Mesenchymal stem cell (in vitro differentiated cells and primary cell): ENCODE measurements around the gene IL22.

Experiments used
- DNase-seq: peaks from one replicate; pipeline ENCODE4 v3.0.0-alpha.2; 2013
- H2AFZ ChIP-seq: one replicate; pipeline ENCODE4 v1.6.1; 2013; ENCODE audit warnings: low read depth, mild to moderate bottlenecking, control low read depth, inconsistent platforms, low read length, moderate library complexity
- H2AK5ac ChIP-seq: 2 replicates; pipeline ENCODE4 v1.6.1; 2013; ENCODE audit warnings: low read length, moderate library complexity, mild to moderate bottlenecking, inconsistent platforms; ENCODE audit not compliant: severe bottlenecking
- H2BK120ac ChIP-seq: one replicate; pipeline ENCODE4 v1.6.1; 2013; ENCODE audit warnings: low read depth, mild to moderate bottlenecking, inconsistent platforms, low read length, moderate library complexity
- H2BK12ac ChIP-seq, 2 experiments: one replicate each; pipeline ENCODE4 v1.6.1; 2013; ENCODE audit warnings: inconsistent platforms in 2 of 2, low read length in 2 of 2, mild to moderate bottlenecking in 2 of 2, moderate library complexity in 2 of 2, control low read depth in 1 of 2
- H2BK15ac ChIP-seq: one replicate; pipeline ENCODE4 v1.6.1; 2013; ENCODE audit warnings: mild to moderate bottlenecking, low read depth, inconsistent platforms; ENCODE audit not compliant: poor library complexity, severe bottlenecking
- H2BK5ac ChIP-seq: 2 replicates; pipeline ENCODE4 v1.6.1; 2013; ENCODE audit warnings: low read depth, mild to moderate bottlenecking, low read length, control low read depth, inconsistent platforms; ENCODE audit not compliant: poor library complexity, severe bottlenecking
- H3K14ac ChIP-seq, 2 experiments: one replicate each; pipeline ENCODE4 v1.6.1; 2013; ENCODE audit warnings: inconsistent platforms in 2 of 2, low read length in 2 of 2, control low read depth in 1 of 2, mild to moderate bottlenecking in 1 of 2, moderate library complexity in 1 of 2
- H3K18ac ChIP-seq, 2 experiments: one replicate each; pipeline ENCODE4 v1.6.1; 2013; ENCODE audit warnings: inconsistent platforms in 2 of 2, low read length in 2 of 2, control low read depth in 1 of 2, low read depth in 1 of 2, mild to moderate bottlenecking in 1 of 2
- H3K23ac ChIP-seq, 2 experiments: one replicate each; pipeline ENCODE4 v1.6.1; 2013; ENCODE audit warnings: inconsistent platforms in 2 of 2, low read length in 2 of 2, mild to moderate bottlenecking in 2 of 2, moderate library complexity in 2 of 2, control low read depth in 1 of 2
- H3K27ac ChIP-seq: 2 replicates; pipeline ENCODE4 v1.5.1; 2013; ENCODE audit warnings: mild to moderate bottlenecking, moderate library complexity, low read length, control low read depth, inconsistent platforms; ENCODE audit not compliant: poor library complexity, severe bottlenecking
- H3K27me3 ChIP-seq, 2 experiments: 2 replicates each; pipeline versions ENCODE4 v1.6.1 to v1.7.0; 2013; ENCODE audit warnings: low read length in 2 of 2, mild to moderate bottlenecking in 2 of 2, moderate library complexity in 2 of 2, control low read depth in 1 of 2, inconsistent platforms in 1 of 2; ENCODE audit not compliant: control insufficient read depth in 1 of 2, insufficient read depth in 1 of 2
- H3K36me3 ChIP-seq, 2 experiments: 2 replicates each; pipeline versions ENCODE4 v1.6.1 to v1.7.0; 2013; ENCODE audit warnings: low read length in 2 of 2, control low read depth in 1 of 2, inconsistent platforms in 1 of 2, low read depth in 1 of 2, mild to moderate bottlenecking in 1 of 2; ENCODE audit not compliant: insufficient read depth in 2 of 2, control insufficient read depth in 1 of 2
- H3K4ac ChIP-seq, 2 experiments: one replicate each; pipeline ENCODE4 v1.6.1; 2013; ENCODE audit warnings: inconsistent platforms in 2 of 2, low read length in 2 of 2, mild to moderate bottlenecking in 2 of 2, moderate library complexity in 2 of 2, control low read depth in 1 of 2, low read depth in 1 of 2
- H3K4me1 ChIP-seq: 2 replicates; pipeline ENCODE4 v1.6.1; 2013; ENCODE audit warnings: low read depth, low read length, control low read depth; ENCODE audit not compliant: control insufficient read depth, insufficient read depth
- H3K4me2 ChIP-seq: 2 replicates; pipeline ENCODE4 v1.6.1; 2013; ENCODE audit warnings: low read length, mild to moderate bottlenecking, inconsistent platforms; ENCODE audit not compliant: poor library complexity, severe bottlenecking
- H3K4me3 ChIP-seq, 2 experiments: 2 replicates each; pipeline versions ENCODE4 v1.5.1 to v1.7.0; 2013; ENCODE audit warnings: low read length in 2 of 2, mild to moderate bottlenecking in 2 of 2, control low read depth in 1 of 2, low read depth in 1 of 2; ENCODE audit not compliant: insufficient read depth in 1 of 2
- H3K79me1 ChIP-seq: replicated peaks from 2 replicates; pipeline ENCODE4 v1.6.1; 2013; ENCODE audit warnings: mild to moderate bottlenecking, control low read depth, low read length, inconsistent platforms; ENCODE audit not compliant: poor library complexity, severe bottlenecking
- H3K9ac ChIP-seq: 2 replicates; pipeline ENCODE4 v1.7.0; 2013; ENCODE audit warnings: mild to moderate bottlenecking, low read length, moderate library complexity
- H3K9me3 ChIP-seq: 2 replicates; pipeline ENCODE4 v1.7.0; 2013; ENCODE audit warnings: mild to moderate bottlenecking, low read length; ENCODE audit not compliant: control insufficient read depth
- H4K8ac ChIP-seq: one replicate; pipeline ENCODE4 v1.6.1; 2013; ENCODE audit warnings: inconsistent platforms, mild to moderate bottlenecking, low read length, moderate library complexity
- H4K91ac ChIP-seq: one replicate; pipeline ENCODE4 v1.6.1; 2013; ENCODE audit warnings: mild to moderate bottlenecking, low read length, inconsistent platforms
- WGBS: methylation state at CpG from one replicate; pipeline ENCODE4 v1.1.7; 2013; ENCODE audit warnings: mixed read lengths; 5-methylcytosine and 5-hydroxymethylcytosine counted together

IL22 gene

GRCh38 chr12:68233498-68233897, 19.9 kb downstream of the IL22 start:
- Histone ChIP-seq H3K79me1 (no peaks in the 10 kb centered on the region), H3K9ac (no peak overlapping the region), H4K91ac (no peak overlapping the region), H3K4ac (no peak overlapping the region), H2BK5ac (no peak overlapping the region), H3K4me1 (peaks cover 2% of the 10 kb centered on the region), H2BK12ac (no peak overlapping the region), H2BK120ac (no peak overlapping the region), H2AFZ (no peak overlapping the region), H3K4me3 (no peak overlapping the region), H3K4me2 (no peak overlapping the region), H3K14ac (no peak overlapping the region), H3K36me3 (no peaks in the 10 kb centered on the region), H3K18ac (no peak overlapping the region), H3K9me3 (no peaks in the 10 kb centered on the region), H3K27me3 (no peaks in the 10 kb centered on the region), H2BK15ac (no peak overlapping the region), H4K8ac (no peak overlapping the region), H3K23ac (no peak overlapping the region), H2AK5ac (no peak overlapping the region), H3K27ac (no peak overlapping the region)
- DNase-seq: no peak
- 80% methylated on average over 3 of the region's 5 CpGs for WGBS

- Histone ChIP-seq H4K91ac (no peak overlapping the region), H2BK12ac (no peak overlapping the region), H3K4ac (no peak overlapping the region), H3K9ac (no peak overlapping the region), H3K27me3 (no peaks in the 10 kb centered on the region), H4K8ac (peak overlapping the region; percentile 58), H3K4me1 (no peaks in the 10 kb centered on the region), H3K9me3 (no peaks in the 10 kb centered on the region), H2BK5ac (no peak overlapping the region), H2AFZ (no peak overlapping the region), H3K18ac (no peak overlapping the region), H3K27ac (no peak overlapping the region), H3K79me1 (no peaks in the 10 kb centered on the region), H3K4me3 (no peak overlapping the region), H3K4me2 (no peak overlapping the region), H3K23ac (no peak overlapping the region), H2BK120ac (no peak overlapping the region), H2BK15ac (no peak overlapping the region), H2AK5ac (no peak overlapping the region), H3K36me3 (no peaks in the 10 kb centered on the region), H3K14ac (no peak overlapping the region)
- DNase-seq: no peak
- 82% methylated on average over 3 of the region's 3 CpGs for WGBS
Measured at GRCh38 chr12:68231691-68232090, 21.7 kb downstream of the IL22 start.

DNA sequence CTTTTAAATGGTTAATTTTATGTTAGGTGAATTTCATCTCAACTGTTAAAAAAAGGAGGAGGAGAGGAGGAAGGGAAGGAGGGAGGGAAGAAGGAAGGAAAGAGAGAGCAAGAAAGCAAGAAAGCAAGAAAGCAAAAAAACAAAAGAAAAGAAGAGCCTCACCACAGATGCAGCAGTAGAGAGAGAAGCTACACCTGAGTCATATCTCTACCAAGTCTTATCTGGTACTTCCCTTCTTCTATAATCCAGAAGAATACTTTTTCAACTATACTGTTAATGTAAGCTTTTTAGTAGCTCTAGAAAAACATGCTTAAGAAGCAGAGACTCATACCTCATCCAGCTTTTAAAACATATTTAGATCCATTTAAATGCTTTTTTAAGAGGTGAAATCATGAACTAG, 22.2 kb downstream of the IL22 start:
- Histone ChIP-seq H3K27me3 (peaks cover 0 to under 1% of the 10 kb centered on the region in 2 experiments), H3K14ac (no peak overlapping the region), H4K91ac (no peak overlapping the region), H3K4ac (no peak overlapping the region), H3K18ac (no peak overlapping the region), H2BK12ac (no peak overlapping the region), H3K4me3 (no peak overlapping the region), H3K27ac (no peak overlapping the region), H2BK5ac (no peak overlapping the region), H2BK15ac (no peak overlapping the region), H3K4me2 (no peak overlapping the region), H2AK5ac (no peak overlapping the region), H4K8ac (no peak overlapping the region), H3K4me1 (no peaks in the 10 kb centered on the region), H2BK120ac (no peak overlapping the region), H3K36me3 (no peaks in the 10 kb centered on the region), H3K79me1 (no peaks in the 10 kb centered on the region), H2AFZ (no peak overlapping the region), H3K9me3 (no peaks in the 10 kb centered on the region), H3K23ac (no peak overlapping the region), H3K9ac (no peak overlapping the region)
- DNase-seq: no peak

DNA sequence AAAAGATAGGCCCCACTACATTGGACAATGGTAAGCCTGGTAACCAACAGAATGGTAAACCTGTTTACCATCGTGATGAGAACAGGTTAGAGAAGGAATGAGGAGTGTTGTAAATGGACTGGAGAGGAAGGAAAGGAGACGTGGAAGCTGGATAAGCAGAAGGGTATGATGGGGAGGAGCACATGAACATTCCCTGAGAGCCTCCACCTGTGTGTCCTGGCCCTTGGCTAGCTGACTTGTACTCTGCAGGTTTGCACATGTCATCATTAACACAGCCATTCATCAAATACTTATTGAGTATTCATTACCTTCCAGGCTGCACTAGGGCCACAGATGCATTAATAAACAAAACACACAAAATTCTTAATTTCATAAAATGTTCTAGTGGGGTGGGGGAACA, 23.4 kb downstream of the IL22 start:
- Histone ChIP-seq H2BK5ac (no peak overlapping the region), H3K4ac (no peak overlapping the region), H3K27me3 (peaks cover 0 to 4% of the 10 kb centered on the region in 2 experiments), H2AFZ (no peak overlapping the region), H3K9ac (no peak overlapping the region), H3K27ac (no peak overlapping the region), H2BK15ac (no peak overlapping the region), H4K91ac (no peak overlapping the region), H3K79me1 (no peaks in the 10 kb centered on the region), H2AK5ac (no peak overlapping the region), H3K4me3 (no peak overlapping the region), H2BK12ac (no peak overlapping the region), H2BK120ac (no peak overlapping the region), H4K8ac (no peak overlapping the region), H3K4me2 (no peak overlapping the region), H3K18ac (no peak overlapping the region), H3K4me1 (no peaks in the 10 kb centered on the region), H3K9me3 (no peaks in the 10 kb centered on the region), H3K14ac (no peak overlapping the region), H3K36me3 (no peaks in the 10 kb centered on the region), H3K23ac (no peak overlapping the region)
- DNase-seq: no peak
- WGBS: 74% methylated on average over 2 of the region's 2 CpGs
